ENCODE results near the gene SKAP2. TPM values are rescaled to one million over a fixed set of nuclear protein-coding genes. Genes with fewer than 3 reads are reported as not detected.

Gene SKAP2
- polyA plus RNA-seq, 2 of the 4 experiments (the other 2 are of a cell fraction), result 18.7 to 23.0 TPM

DNA sequence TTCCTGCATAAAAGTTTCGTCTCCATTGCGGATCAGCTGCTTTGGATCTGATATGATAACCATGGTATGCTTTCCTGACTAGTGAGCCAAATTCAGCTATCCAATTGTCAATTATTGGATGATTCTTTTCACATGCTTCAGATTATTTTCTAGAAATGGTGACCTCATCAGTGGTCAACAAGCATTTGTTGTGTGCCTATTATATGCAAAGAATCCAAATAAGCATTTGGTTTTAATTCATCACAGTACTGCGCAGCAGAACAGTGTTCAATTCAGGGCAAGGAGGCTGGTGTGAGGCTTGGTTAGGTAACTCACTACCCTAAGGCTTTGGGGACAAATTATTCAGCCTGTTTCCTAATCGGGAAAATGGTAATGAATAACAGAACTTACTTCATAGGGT, 200.5 kb downstream of the SKAP2 start:
- H3K9me3 ChIP-seq, result no peaks in the 10 kb centered on the region
- peak; percentile 13 for FAIRE-seq
- no peak for DNase-seq (ENCODE audit: low read depth in 1 of 2, low spot score in 1 of 2)
- WGBS (ENCODE audit: missing lambda C conversion rate), result 76% methylated on average over 4 of the region's 4 CpGs
- ChIA-PET POLR2A (no interaction called here), CTCF (interaction anchor here (1.4 to 13.6 kb wide), 5 partner anchors 12 to 573 kb away, joined by 5 to 228 read pairs (median 7); no protein-coding TSS in a partner anchor)
- H3K4me2 ChIP-seq, result no peak overlapping the region
- no peak for ATAC-seq
- TF ChIP-seq ZFP36 (IDR thresholded peaks at IDR 0.05; ENCODE audit: borderline replicate concordance, partially characterized antibody) (no peak), KDM1A (IDR thresholded peaks at IDR 0.05; ENCODE audit: low read depth) (no peak), NPAS2 (CRISPR knock-in tag; IDR thresholded peaks at IDR 0.05; ENCODE audit: borderline replicate concordance) (no peak), POLR2A (IDR thresholded peaks at IDR 0.05; ENCODE audit: low read length) (no peak), EP300 (IDR thresholded peaks at IDR 0.05) (no peak), FOSL2 (IDR thresholded peaks at IDR 0.05) (no peak), FOSL2 (CRISPR knock-in tag; IDR thresholded peaks at IDR 0.05) (no peak), ZNF302 (CRISPR knock-in tag; IDR thresholded peaks at IDR 0.05) (no peak), PHF8 (IDR thresholded peaks at IDR 0.05; ENCODE audit: borderline replicate concordance, low read depth) (no peak), GATA3 (IDR thresholded peaks at IDR 0.05; ENCODE audit: borderline replicate concordance) (no peak)
- H3K27ac ChIP-seq, result no peak overlapping the region
- no peaks in the 10 kb centered on the region for H3K4me1 ChIP-seq
- no peak overlapping the region for H3K4me3 ChIP-seq

GRCh38 chr7:26662646-26663045, 201.7 kb downstream of the SKAP2 start:
- H3K4me3 ChIP-seq, result no peak overlapping the region
- DNase-seq (ENCODE audit: low read depth in 1 of 2, low spot score in 1 of 2) (no peak), FAIRE-seq (no peak), ATAC-seq (no peak)
- 86% methylated on average over 6 of the region's 6 CpGs for WGBS (ENCODE audit: missing lambda C conversion rate)
- no peak for TF ChIP-seq HOXB13 (CRISPR knock-in tag; IDR thresholded peaks at IDR 0.05; ENCODE audit: low read depth)
- TF ChIP-seq HOXB5 (CRISPR knock-in tag; IDR thresholded peaks at IDR 0.05), result no peak
- TF ChIP-seq HMGXB4 (CRISPR knock-in tag; IDR thresholded peaks at IDR 0.05; ENCODE audit: borderline replicate concordance), result no peak
- TF ChIP-seq MYC (IDR thresholded peaks at IDR 0.05; ENCODE audit: borderline replicate concordance, low read length), result no peak
- no peak for TF ChIP-seq CEBPB (IDR thresholded peaks at IDR 0.05)
- no peak for TF ChIP-seq RARB (CRISPR knock-in tag; IDR thresholded peaks at IDR 0.05)
- no peak for TF ChIP-seq POLR2A (IDR thresholded peaks at IDR 0.05; ENCODE audit: low read length)
- TF ChIP-seq, protein P1, sequence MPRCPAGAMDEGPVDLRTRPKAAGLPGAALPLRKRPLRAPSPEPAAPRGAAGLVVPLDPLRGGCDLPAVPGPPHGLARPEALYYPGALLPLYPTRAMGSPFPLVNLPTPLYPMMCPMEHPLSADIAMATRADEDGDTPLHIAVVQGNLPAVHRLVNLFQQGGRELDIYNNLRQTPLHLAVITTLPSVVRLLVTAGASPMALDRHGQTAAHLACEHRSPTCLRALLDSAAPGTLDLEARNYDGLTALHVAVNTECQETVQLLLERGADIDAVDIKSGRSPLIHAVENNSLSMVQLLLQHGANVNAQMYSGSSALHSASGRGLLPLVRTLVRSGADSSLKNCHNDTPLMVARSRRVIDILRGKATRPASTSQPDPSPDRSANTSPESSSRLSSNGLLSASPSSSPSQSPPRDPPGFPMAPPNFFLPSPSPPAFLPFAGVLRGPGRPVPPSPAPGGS (IDR thresholded peaks at IDR 0.05), result no peak
- TF ChIP-seq RFX5 (IDR thresholded peaks at IDR 0.05), result no peak
- TF ChIP-seq HEYL (CRISPR knock-in tag; IDR thresholded peaks at IDR 0.05), result no peak
- TF ChIP-seq EHMT2 (IDR thresholded peaks at IDR 0.05; ENCODE audit: low read depth), result no peak
- no peak for TF ChIP-seq FOSL2 (IDR thresholded peaks at IDR 0.05)
- TF ChIP-seq FOSL2 (CRISPR knock-in tag; IDR thresholded peaks at IDR 0.05), result no peak
- no peak for TF ChIP-seq MAZ (IDR thresholded peaks at IDR 0.05; ENCODE audit: borderline replicate concordance, low read depth, low read length)
- TF ChIP-seq BHLHE40 (IDR thresholded peaks at IDR 0.05; ENCODE audit: low read depth, low read length), result no peak
- TF ChIP-seq, protein P2, sequence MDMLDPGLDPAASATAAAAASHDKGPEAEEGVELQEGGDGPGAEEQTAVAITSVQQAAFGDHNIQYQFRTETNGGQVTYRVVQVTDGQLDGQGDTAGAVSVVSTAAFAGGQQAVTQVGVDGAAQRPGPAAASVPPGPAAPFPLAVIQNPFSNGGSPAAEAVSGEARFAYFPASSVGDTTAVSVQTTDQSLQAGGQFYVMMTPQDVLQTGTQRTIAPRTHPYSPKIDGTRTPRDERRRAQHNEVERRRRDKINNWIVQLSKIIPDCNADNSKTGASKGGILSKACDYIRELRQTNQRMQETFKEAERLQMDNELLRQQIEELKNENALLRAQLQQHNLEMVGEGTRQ (IDR thresholded peaks at IDR 0.05), result no peak
- TF ChIP-seq HES2 (IDR thresholded peaks at IDR 0.05), result no peak
- TF ChIP-seq, protein P3, sequence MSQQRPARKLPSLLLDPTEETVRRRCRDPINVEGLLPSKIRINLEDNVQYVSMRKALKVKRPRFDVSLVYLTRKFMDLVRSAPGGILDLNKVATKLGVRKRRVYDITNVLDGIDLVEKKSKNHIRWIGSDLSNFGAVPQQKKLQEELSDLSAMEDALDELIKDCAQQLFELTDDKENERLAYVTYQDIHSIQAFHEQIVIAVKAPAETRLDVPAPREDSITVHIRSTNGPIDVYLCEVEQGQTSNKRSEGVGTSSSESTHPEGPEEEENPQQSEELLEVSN (IDR thresholded peaks at IDR 0.05; ENCODE audit: borderline replicate concordance, low read depth), result no peak
- TF ChIP-seq JUNB (IDR thresholded peaks at IDR 0.05), result no peak
- H3K9me3 ChIP-seq, result no peaks in the 10 kb centered on the region
- CTCF ChIA-PET, result interaction anchor here (1.4 to 13.6 kb wide), 3 partner anchors 284 to 297 kb away, joined by 4 to 228 read pairs (median 49); no protein-coding TSS in a partner anchor
- POLR2A ChIA-PET, result no interaction called here
- H3K27ac ChIP-seq, result no peak overlapping the region
- H3K4me2 ChIP-seq, result no peak overlapping the region
- no peaks in the 10 kb centered on the region for H3K4me1 ChIP-seq

Data from A549 (cell line).